Tibial nerve (tissue), 4 donors: Measurements from ENCODE around the gene MYO1C.

ENCODE experiments used
- CTCF ChIP-seq, 5 experiments: fragments of 200-600 bp in 3 of 5; fragments of 450-650 bp in 2 of 5; sonication (generic) in 3 of 5; IDR thresholded peaks; one replicate each; pipeline ENCODE4 v1.5.1; 2016 to 2019; ENCODE audit warnings: antibody characterized with exemption in 5 of 5, mild to moderate bottlenecking in 3 of 5, moderate library complexity in 2 of 5
- EP300 ChIP-seq, 2 donors: sonication (generic); formaldehyde crosslinking; IDR thresholded peaks; one replicate each; pipeline ENCODE4 v1.6.1; 2017; ENCODE audit warnings: antibody characterized with exemption in 2 of 2, mild to moderate bottlenecking in 1 of 2
- POLR2A ChIP-seq, 2 donors: fragments of 450-650 bp; IDR thresholded peaks; one replicate each; pipeline ENCODE4 v1.6.1; 2017; ENCODE audit warnings: antibody characterized with exemption in 2 of 2, mild to moderate bottlenecking in 2 of 2, moderate library complexity in 2 of 2

- TF ChIP-seq CTCF (IDR thresholded peaks at IDR 0.05) (no peak), POLR2A (IDR thresholded peaks at IDR 0.05) (no peak), EP300 (IDR thresholded peaks at IDR 0.05) (no peak)
Measured at GRCh38 chr17:1470071-1470754, 22.3 kb downstream of the MYO1C start.
